Limb (tissue), 2 donors: ENCODE data around the gene ZNF182.
"Not testable (repeated sequence)": the region's sequence is repeated elsewhere in the genome, so short reads cannot be mapped to it uniquely, and the experiment has no call there.

Source experiments
- DNase-seq, 2 donors: peaks; one replicate each; pipeline ENCODE4 v3.0.0-alpha.2; 2016; ENCODE audit errors: extremely low spot score in 2 of 2

The ZNF182 gene

GRCh38 chrX:48003758-48004457 is at the start of gene ZNF182:
Gene ZNF182, minus strand, starts transcription at chrX:48003989. Its CDS starts 1,380 bp downstream, at chrX:48002609.
- DNase-seq, result peak; percentile 91

- DNase-seq, result no peak
Measured at GRCh38 chrX:48046846-48047245, 43.1 kb upstream of the ZNF182 start.

GRCh38 chrX:48045410-48046311 is 41.9 kb upstream of the ZNF182 start:
- DNase-seq, result no peak

GRCh38 chrX:48043056-48043455 is 39.3 kb upstream of the ZNF182 start:
- no peak for DNase-seq

- no peak for DNase-seq
Measured at GRCh38 chrX:48035891-48036290, 32.1 kb upstream of the ZNF182 start.

- DNase-seq, result not testable (repeated sequence)
Measured at GRCh38 chrX:48030641-48031173, 26.9 kb upstream of the ZNF182 start.

GRCh38 chrX:48030237-48030636 is 26.4 kb upstream of the ZNF182 start:
- DNase-seq, result no peak

GRCh38 chrX:48028091-48028490 is 24.3 kb upstream of the ZNF182 start:
- DNase-seq, result no peak

- not testable (repeated sequence) for DNase-seq
Measured at GRCh38 chrX:48027545-48027944, 23.8 kb upstream of the ZNF182 start.

- DNase-seq, result peak; percentile 38 to 51
Measured at GRCh38 chrX:48025561-48025960, 21.8 kb upstream of the ZNF182 start.

GRCh38 chrX:48022738-48023137 is 18.9 kb upstream of the ZNF182 start:
- no peak for DNase-seq

GRCh38 chrX:48022100-48022499 is 18.3 kb upstream of the ZNF182 start:
- no peak for DNase-seq

GRCh38 chrX:48021026-48021900 is 17.5 kb upstream of the ZNF182 start:
- peak; percentile 68 to 89 for DNase-seq

- DNase-seq, result not testable (repeated sequence)
Measured at GRCh38 chrX:48020472-48020871, 16.7 kb upstream of the ZNF182 start.

- not testable (repeated sequence) for DNase-seq
Measured at GRCh38 chrX:48019892-48020291, 16.1 kb upstream of the ZNF182 start.

- not testable (repeated sequence) for DNase-seq
Measured at GRCh38 chrX:48016583-48017310, 13.0 kb upstream of the ZNF182 start.

GRCh38 chrX:48009445-48009960 is 5.7 kb upstream of the ZNF182 start:
- DNase-seq, result not testable (repeated sequence)

- DNase-seq, result not testable (repeated sequence)
Measured at GRCh38 chrX:48006688-48007087, 2.9 kb upstream of the ZNF182 start, which contains the start of gene SPACA5. Gene SPACA5, plus strand, starts transcription at chrX:48006988. Its CDS starts 815 bp downstream, at chrX:48007803.

- no peak for DNase-seq
Measured at GRCh38 chrX:48003367-48003757, 427 bp downstream of the ZNF182 start.

- no peak for DNase-seq
Measured at GRCh38 chrX:48002929-48003328, 860 bp downstream of the ZNF182 start.
